Right atrium auricular region (tissue), 2 donors: ENCODE results near the gene EXOC6B. TPM values are rescaled to one million over a fixed set of nuclear protein-coding genes. Genes with fewer than 3 reads are reported as not detected.

Source experiments
- DNase-seq: peaks from one replicate; pipeline ENCODE4 v3.0.0-alpha.2; 2019; ENCODE audit warnings: low spot score
- H3K27ac ChIP-seq, 2 donors: fragments of 200-600 bp; sonication (generic); 1 replicate in 1 of 2; 2 replicates in 1 of 2; pipeline ENCODE4 v1.5.1; 2016 to 2019
- H3K27me3 ChIP-seq, 2 donors: fragments of 200-600 bp; sonication (generic); one replicate each; pipeline versions ENCODE4 v1.5.1 to v1.6.0; 2017 to 2019
- H3K36me3 ChIP-seq: fragments of 200-600 bp; sonication (generic); one replicate; pipeline ENCODE4 v1.5.1; 2016
- H3K4me1 ChIP-seq, 2 donors: fragments of 200-600 bp; sonication (generic); one replicate each; pipeline versions ENCODE4 v1.5.1 to v1.6.0; 2017 to 2019
- H3K4me3 ChIP-seq, 2 donors: fragments of 200-600 bp; sonication (generic); 1 replicate in 1 of 2; 2 replicates in 1 of 2; pipeline ENCODE4 v1.5.1; 2017 to 2019; ENCODE audit warnings: mild to moderate bottlenecking in 1 of 2, moderate library complexity in 1 of 2
- H3K9me3 ChIP-seq, 2 donors: fragments of 200-600 bp; sonication (generic); one replicate each; pipeline ENCODE4 v1.5.1; 2019
- total RNA-seq, 2 donors: library from RNA; depleted of rRNA; stranded (reverse); fragments of >200 nt; gene quantifications; one replicate each; pipeline ENCODE4 v1.1.0, GENCODE V29; 2016
- TF ChIP-seq, protein P1 (sequence below), 2 donors: fragments of 200-600 bp; sonication (generic); IDR thresholded peaks; one replicate each; pipeline ENCODE4 v1.5.1; 2019; ENCODE audit warnings: antibody characterized with exemption in 2 of 2

EXOC6B gene
- total RNA-seq, 2 donors from 2014 or later = 80.5 to 111 TPM

DNA sequence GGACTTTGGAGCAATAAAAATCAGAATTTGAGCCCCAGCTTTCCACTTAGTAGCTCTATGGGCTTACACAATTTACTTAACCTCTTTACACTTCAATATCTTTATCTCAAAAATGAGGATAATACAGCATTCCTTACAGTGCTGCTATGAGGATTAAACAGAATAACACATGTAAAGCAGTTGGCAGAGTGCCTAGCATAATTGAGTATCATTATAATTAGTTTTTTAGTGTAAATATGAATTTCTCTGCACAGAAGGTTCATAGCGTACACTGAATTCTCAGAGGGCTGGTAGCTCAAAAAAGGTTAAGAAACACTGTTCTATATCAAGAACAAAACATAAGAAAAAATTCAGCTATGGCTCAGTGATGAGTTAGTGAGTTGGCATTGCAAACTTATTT, 487.8 kb downstream of the EXOC6B start:
- Histone ChIP-seq H3K27me3 (no peaks in the 10 kb centered on the region), H3K36me3 (no peaks in the 10 kb centered on the region), H3K4me3 (no peak overlapping the region), H3K27ac (no peak overlapping the region), H3K4me1 (no peaks in the 10 kb centered on the region), H3K9me3 (no peaks in the 10 kb centered on the region)
- DNase-seq = no peak
- TF ChIP-seq, protein P1, sequence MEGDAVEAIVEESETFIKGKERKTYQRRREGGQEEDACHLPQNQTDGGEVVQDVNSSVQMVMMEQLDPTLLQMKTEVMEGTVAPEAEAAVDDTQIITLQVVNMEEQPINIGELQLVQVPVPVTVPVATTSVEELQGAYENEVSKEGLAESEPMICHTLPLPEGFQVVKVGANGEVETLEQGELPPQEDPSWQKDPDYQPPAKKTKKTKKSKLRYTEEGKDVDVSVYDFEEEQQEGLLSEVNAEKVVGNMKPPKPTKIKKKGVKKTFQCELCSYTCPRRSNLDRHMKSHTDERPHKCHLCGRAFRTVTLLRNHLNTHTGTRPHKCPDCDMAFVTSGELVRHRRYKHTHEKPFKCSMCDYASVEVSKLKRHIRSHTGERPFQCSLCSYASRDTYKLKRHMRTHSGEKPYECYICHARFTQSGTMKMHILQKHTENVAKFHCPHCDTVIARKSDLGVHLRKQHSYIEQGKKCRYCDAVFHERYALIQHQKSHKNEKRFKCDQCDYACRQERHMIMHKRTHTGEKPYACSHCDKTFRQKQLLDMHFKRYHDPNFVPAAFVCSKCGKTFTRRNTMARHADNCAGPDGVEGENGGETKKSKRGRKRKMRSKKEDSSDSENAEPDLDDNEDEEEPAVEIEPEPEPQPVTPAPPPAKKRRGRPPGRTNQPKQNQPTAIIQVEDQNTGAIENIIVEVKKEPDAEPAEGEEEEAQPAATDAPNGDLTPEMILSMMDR (IDR thresholded peaks at IDR 0.05) = no peak

DNA sequence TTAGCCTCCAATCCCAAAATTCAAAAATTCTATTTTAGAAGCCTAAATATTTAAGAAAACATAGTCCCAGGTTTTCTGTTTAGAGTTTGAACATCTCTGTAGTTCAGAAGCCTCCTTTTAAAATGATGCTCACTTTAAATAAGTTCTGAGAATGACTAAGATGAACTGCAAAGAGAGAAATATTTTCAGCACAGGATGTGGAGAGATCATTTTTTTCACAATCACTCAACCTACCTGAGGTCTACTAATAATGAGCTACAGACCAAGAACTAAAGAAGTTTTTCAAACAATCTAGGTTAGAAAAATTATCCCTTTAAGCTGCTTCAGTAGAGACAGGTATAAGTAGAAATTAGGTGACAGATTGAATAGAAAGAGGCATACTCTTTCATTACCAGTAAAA, 493.1 kb downstream of the EXOC6B start:
- Histone ChIP-seq H3K27me3 (no peaks in the 10 kb centered on the region), H3K9me3 (no peaks in the 10 kb centered on the region), H3K4me1 (no peaks in the 10 kb centered on the region), H3K36me3 (no peaks in the 10 kb centered on the region), H3K27ac (no peak overlapping the region), H3K4me3 (no peak overlapping the region)
- TF ChIP-seq, protein P1 (IDR thresholded peaks at IDR 0.05) = no peak
- no peak for DNase-seq

DNA sequence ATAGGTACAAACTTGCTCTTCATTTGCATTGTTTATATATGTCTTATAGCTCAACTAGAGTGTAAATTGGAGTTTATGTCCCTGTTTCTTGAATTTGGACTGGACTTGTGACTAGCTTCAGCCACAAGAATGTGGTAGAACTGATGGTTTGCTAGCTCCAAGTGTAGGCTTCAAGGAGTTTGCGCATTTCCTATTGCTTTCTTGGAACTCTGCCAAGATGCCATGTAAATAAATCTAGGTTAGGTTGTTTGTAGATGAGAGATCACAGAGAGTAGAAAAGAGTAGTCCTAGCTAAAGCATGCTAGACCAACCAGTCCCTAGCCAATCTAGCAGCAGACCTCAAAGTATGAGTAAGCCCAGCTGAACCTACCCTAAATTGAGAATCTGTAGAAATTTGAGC, 495.2 kb downstream of the EXOC6B start:
- no peak overlapping the region for H3K4me3 ChIP-seq
- H3K27me3 ChIP-seq = no peaks in the 10 kb centered on the region
- no peaks in the 10 kb centered on the region for H3K36me3 ChIP-seq
- TF ChIP-seq, protein P1 (IDR thresholded peaks at IDR 0.05) = no peak
- no peak overlapping the region for H3K27ac ChIP-seq
- no peak for DNase-seq
- no peaks in the 10 kb centered on the region for H3K9me3 ChIP-seq
- H3K4me1 ChIP-seq = no peaks in the 10 kb centered on the region

DNA sequence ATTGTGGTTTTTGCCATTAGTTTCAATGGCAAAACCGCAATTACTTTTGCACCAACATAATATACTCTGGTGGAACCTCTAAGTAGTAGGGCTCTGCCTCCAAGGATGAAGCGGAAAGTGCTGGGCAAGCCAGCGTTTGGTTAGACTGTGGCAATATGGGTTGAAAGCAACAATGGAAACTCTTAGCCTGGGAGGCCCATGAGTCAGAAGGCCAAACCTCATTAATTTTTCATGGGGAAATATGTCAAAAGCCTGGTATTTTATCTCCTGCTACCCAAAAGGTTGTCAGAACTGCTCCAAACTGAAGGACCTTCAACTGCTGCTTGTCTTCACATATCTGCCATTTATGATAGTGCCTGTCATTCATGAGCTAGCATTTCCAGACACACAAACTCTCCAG, 499.1 kb downstream of the EXOC6B start:
- TF ChIP-seq, protein P1 (IDR thresholded peaks at IDR 0.05) = no peak
- no peak overlapping the region for H3K4me3 ChIP-seq

DNA sequence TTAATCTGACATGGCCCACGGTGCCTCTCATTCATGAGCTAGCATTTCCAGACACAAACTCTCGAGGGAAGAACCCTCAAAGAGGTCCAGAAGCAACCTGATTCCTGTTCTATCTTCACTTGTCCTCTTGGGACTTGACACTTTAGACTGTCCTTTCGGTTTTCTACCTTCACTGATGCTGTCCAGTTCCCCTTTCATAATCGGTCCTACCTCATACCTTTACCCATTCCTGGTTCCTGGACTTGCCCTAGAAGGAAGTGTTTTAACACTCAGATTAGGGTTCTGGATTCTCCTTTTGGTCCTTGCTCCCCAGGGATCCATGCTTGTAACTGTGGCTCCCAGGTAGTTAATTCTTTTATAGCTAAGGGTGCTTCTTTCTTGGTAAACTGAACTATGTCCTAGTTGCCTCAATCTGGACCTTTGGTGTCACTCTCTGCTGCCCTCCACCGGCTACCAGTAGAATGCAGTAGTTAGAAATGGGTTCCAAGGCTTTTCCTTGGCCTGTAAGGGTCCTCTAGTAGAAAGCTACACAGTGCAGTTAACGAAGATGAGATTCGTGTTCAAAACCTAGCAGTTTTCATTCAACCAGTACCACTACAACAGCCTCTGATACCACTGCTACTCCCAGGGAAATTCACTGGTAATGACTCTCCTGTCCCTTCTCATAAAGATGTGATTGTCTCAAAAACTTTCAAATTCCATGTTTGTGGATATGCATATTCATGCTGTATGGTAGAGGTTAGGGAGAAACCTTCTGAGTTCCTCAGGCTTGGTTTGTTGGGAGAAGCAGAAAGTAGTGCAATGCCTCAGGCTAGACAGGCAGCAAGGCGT, 500.0 kb downstream of the EXOC6B start:
- Histone ChIP-seq H3K9me3 (no peaks in the 10 kb centered on the region), H3K4me1 (no peaks in the 10 kb centered on the region), H3K27ac (no peak overlapping the region), H3K4me3 (no peak overlapping the region), H3K27me3 (no peaks in the 10 kb centered on the region), H3K36me3 (no peaks in the 10 kb centered on the region)
- no peak for DNase-seq
- TF ChIP-seq, protein P1 (IDR thresholded peaks at IDR 0.05) = peak; percentile 35 to 61

More for the DNA sequence above, 499.1 kb downstream of the EXOC6B start:
- H3K27ac ChIP-seq = no peak overlapping the region
- no peaks in the 10 kb centered on the region for H3K36me3 ChIP-seq
- no peak for DNase-seq
- H3K27me3 ChIP-seq = no peaks in the 10 kb centered on the region
- no peaks in the 10 kb centered on the region for H3K4me1 ChIP-seq
- H3K9me3 ChIP-seq = no peaks in the 10 kb centered on the region

DNA sequence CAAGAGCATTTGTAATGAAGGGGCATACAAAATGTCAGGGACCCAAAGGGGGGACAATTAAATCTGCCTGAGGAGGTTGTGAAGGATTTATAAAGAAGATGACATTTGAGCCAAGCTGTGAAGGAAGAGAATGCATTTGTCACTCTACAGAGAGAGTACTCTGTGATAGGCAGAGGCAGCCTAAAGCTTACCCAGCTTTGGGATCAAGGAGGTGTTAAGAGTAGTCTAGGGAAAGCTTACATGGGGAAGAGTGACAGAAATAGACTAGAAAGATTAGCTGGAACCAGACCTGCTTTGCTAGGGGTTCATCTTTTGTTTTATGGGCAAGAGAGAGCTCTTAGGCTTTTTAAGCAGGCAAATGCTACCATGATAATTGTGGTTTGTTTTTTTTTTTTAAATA, 509.1 kb downstream of the EXOC6B start:
- no peaks in the 10 kb centered on the region for H3K36me3 ChIP-seq
- no peak overlapping the region for H3K27ac ChIP-seq
- no peaks in the 10 kb centered on the region for H3K27me3 ChIP-seq
- no peak for DNase-seq
- TF ChIP-seq, protein P1 (IDR thresholded peaks at IDR 0.05) = no peak
- H3K4me3 ChIP-seq = no peak overlapping the region
- H3K9me3 ChIP-seq = no peaks in the 10 kb centered on the region
- no peaks in the 10 kb centered on the region for H3K4me1 ChIP-seq
